Neural progenitor cell (in vitro differentiated cells): ENCODE measurements around the gene PRPF38A. TPM values are rescaled to one million over a fixed set of nuclear protein-coding genes. Genes with fewer than 3 reads are reported as not detected.

Experiments
- DNase-seq: peaks from one replicate; pipeline ENCODE4 v3.0.0-alpha.2; 2016; ENCODE audit warnings: low spot score
- H2AFZ ChIP-seq: fragments of 200-600 bp; sonication (generic); replicated peaks from 2 replicates; pipeline ENCODE4 v1.6.1; 2016; ENCODE audit warnings: antibody characterized with exemption
- H3F3A ChIP-seq: fragments of 200-600 bp; sonication (generic); 2 replicates; pipeline ENCODE4 v1.6.1; 2016; ENCODE audit warnings: antibody characterized with exemption, low read depth
- H3K27ac ChIP-seq: fragments of 200-600 bp; sonication (generic); 2 replicates; pipeline ENCODE4 v1.5.1; 2016; ENCODE audit warnings: mild to moderate bottlenecking
- H3K27me3 ChIP-seq: fragments of 200-600 bp; sonication (generic); 2 replicates; pipeline ENCODE4 v1.6.1; 2016; ENCODE audit warnings: mild to moderate bottlenecking, moderate library complexity
- H3K36me3 ChIP-seq: fragments of 200-600 bp; sonication (generic); 2 replicates; pipeline ENCODE4 v1.5.1; 2016
- H3K4me1 ChIP-seq: fragments of 200-600 bp; sonication (generic); 2 replicates; pipeline ENCODE4 v1.6.1; 2016; ENCODE audit warnings: mixed run types
- H3K4me2 ChIP-seq: fragments of 200-600 bp; sonication (generic); 2 replicates; pipeline ENCODE4 v1.6.1; 2016
- H3K4me3 ChIP-seq: fragments of 200-600 bp; sonication (generic); 2 replicates; pipeline ENCODE4 v1.5.1; 2016
- H3K79me2 ChIP-seq: fragments of 200-600 bp; sonication (generic); 2 replicates; pipeline ENCODE4 v1.6.1; 2016; ENCODE audit warnings: low read depth
- H3K9ac ChIP-seq: fragments of 200-600 bp; sonication (generic); 2 replicates; pipeline ENCODE4 v1.6.1; 2016
- H3K9me3 ChIP-seq: fragments of 200-600 bp; sonication (generic); 2 replicates; pipeline ENCODE4 v1.5.1; 2016; ENCODE audit warnings: low read depth
- H4K20me1 ChIP-seq: fragments of 200-600 bp; sonication (generic); 2 replicates; pipeline ENCODE4 v1.6.1; 2016; ENCODE audit warnings: low read depth
- H3K27ac Mint-ChIP-seq: 3 replicates; pipeline ENCODE4 v1.8.0; 2021; ENCODE audit warnings: mixed read lengths
- H3K27me3 Mint-ChIP-seq: 2 replicates; pipeline ENCODE4 v1.8.0; 2022; ENCODE audit warnings: low read depth, mild to moderate bottlenecking, inconsistent platforms, moderate library complexity, mixed read lengths; ENCODE audit not compliant: insufficient read depth
- H3K36me3 Mint-ChIP-seq: 3 replicates; pipeline ENCODE4 v1.8.0; 2021; ENCODE audit warnings: mixed read lengths
- H3K4me1 Mint-ChIP-seq: 3 replicates; pipeline ENCODE4 v1.8.0; 2021; ENCODE audit warnings: mixed read lengths
- H3K4me3 Mint-ChIP-seq: 3 replicates; pipeline ENCODE4 v1.8.0; 2021; ENCODE audit warnings: mild to moderate bottlenecking, moderate library complexity, mixed read lengths
- H3K9me3 Mint-ChIP-seq: 3 replicates; pipeline ENCODE4 v1.8.0; 2020; ENCODE audit warnings: mixed read lengths
- EZH2 ChIP-seq: fragments of 200-600 bp; sonication (generic); IDR thresholded peaks from 2 replicates; pipeline ENCODE4 v1.6.1; 2017; ENCODE audit warnings: antibody characterized with exemption, mild to moderate bottlenecking, moderate library complexity
- EZH2phosphoT487 ChIP-seq: fragments of 200-600 bp; sonication (generic); IDR thresholded peaks from 2 replicates; pipeline ENCODE4 v1.6.1; 2017; ENCODE audit warnings: antibody characterized with exemption
- total RNA-seq: library from RNA; depleted of rRNA; stranded (reverse); fragments of >200 nt; gene quantifications from 2 replicates; pipeline ENCODE4 v1.2.3, GENCODE V29; 2015; ENCODE audit warnings: low replicate concordance
- TF ChIP-seq, protein P1 (sequence below): fragments of 200-600 bp; sonication (generic); IDR thresholded peaks from 2 replicates; pipeline ENCODE4 v1.5.1; 2017; ENCODE audit warnings: antibody characterized with exemption, mild to moderate bottlenecking

Gene PRPF38A
- total RNA-seq, 1 donor from 2014 or later: 45.9 TPM

- Histone ChIP-seq H3K79me2 (no peaks in the 10 kb centered on the region), H3K27me3 (no peaks in the 10 kb centered on the region), H3K27ac (no peak overlapping the region), H3K9ac (no peak overlapping the region), H2AFZ (no peak overlapping the region), H3K4me2 (no peak overlapping the region), H3K4me3 (no peak overlapping the region), H3K4me1 (no peaks in the 10 kb centered on the region), H3K9me3 (no peaks in the 10 kb centered on the region), H3F3A (no peaks in the 10 kb centered on the region), H4K20me1 (peaks cover 4% of the 10 kb centered on the region), H3K36me3 (peaks cover 4% of the 10 kb centered on the region)
- TF ChIP-seq EZH2 (no peak), EZH2phosphoT487 (no peak)
- TF ChIP-seq, protein P1, sequence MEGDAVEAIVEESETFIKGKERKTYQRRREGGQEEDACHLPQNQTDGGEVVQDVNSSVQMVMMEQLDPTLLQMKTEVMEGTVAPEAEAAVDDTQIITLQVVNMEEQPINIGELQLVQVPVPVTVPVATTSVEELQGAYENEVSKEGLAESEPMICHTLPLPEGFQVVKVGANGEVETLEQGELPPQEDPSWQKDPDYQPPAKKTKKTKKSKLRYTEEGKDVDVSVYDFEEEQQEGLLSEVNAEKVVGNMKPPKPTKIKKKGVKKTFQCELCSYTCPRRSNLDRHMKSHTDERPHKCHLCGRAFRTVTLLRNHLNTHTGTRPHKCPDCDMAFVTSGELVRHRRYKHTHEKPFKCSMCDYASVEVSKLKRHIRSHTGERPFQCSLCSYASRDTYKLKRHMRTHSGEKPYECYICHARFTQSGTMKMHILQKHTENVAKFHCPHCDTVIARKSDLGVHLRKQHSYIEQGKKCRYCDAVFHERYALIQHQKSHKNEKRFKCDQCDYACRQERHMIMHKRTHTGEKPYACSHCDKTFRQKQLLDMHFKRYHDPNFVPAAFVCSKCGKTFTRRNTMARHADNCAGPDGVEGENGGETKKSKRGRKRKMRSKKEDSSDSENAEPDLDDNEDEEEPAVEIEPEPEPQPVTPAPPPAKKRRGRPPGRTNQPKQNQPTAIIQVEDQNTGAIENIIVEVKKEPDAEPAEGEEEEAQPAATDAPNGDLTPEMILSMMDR: no peak
- Mint-ChIP-seq H3K9me3 (no peaks in the 10 kb centered on the region), H3K27me3 (peaks cover 2% of the 10 kb centered on the region), H3K4me1 (no peaks in the 10 kb centered on the region), H3K36me3 (peaks cover 24% of the 10 kb centered on the region), H3K4me3 (no peak overlapping the region), H3K27ac (no peak overlapping the region)
- DNase-seq: no peak
Measured at GRCh38 chr1:52461821-52462220, 57.4 kb downstream of the PRPF38A start.

DNA sequence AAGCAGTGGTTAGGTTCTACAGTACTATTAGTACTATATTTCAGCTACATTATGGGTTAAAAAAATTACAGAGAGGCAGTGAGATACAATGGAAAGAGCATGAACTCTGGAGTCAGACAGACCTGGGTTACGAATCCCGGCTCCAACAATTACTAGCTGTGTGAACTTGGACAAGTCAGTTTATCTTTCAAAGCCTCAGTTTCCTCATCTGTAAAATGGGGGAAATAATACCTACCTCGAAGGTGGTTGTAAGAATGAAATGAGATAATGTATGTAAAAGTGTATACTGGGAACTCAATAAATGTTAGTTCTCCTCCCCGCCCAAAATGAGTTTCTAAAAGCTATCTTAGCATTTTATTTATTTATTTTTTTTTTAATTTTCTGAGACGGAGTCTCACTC is 59.5 kb downstream of the PRPF38A start:
- Histone ChIP-seq H2AFZ (no peak overlapping the region), H3F3A (no peaks in the 10 kb centered on the region), H3K4me2 (no peak overlapping the region), H3K27ac (no peak overlapping the region), H3K9me3 (no peaks in the 10 kb centered on the region), H4K20me1 (peaks cover 4% of the 10 kb centered on the region), H3K4me1 (no peaks in the 10 kb centered on the region), H3K9ac (no peak overlapping the region), H3K4me3 (no peak overlapping the region), H3K36me3 (peaks cover 4% of the 10 kb centered on the region), H3K79me2 (no peaks in the 10 kb centered on the region), H3K27me3 (no peaks in the 10 kb centered on the region)
- peaks cover 18% of the 10 kb centered on the region for H3K36me3 Mint-ChIP-seq
- no peaks in the 10 kb centered on the region for H3K4me1 Mint-ChIP-seq
- H3K27ac Mint-ChIP-seq: no peak overlapping the region
- no peak for DNase-seq
- TF ChIP-seq, protein P1: no peak
- no peak for TF ChIP-seq EZH2phosphoT487
- TF ChIP-seq EZH2: no peak
- no peak overlapping the region for H3K4me3 Mint-ChIP-seq
- no peaks in the 10 kb centered on the region for H3K9me3 Mint-ChIP-seq
- peaks cover 2% of the 10 kb centered on the region for H3K27me3 Mint-ChIP-seq

DNA sequence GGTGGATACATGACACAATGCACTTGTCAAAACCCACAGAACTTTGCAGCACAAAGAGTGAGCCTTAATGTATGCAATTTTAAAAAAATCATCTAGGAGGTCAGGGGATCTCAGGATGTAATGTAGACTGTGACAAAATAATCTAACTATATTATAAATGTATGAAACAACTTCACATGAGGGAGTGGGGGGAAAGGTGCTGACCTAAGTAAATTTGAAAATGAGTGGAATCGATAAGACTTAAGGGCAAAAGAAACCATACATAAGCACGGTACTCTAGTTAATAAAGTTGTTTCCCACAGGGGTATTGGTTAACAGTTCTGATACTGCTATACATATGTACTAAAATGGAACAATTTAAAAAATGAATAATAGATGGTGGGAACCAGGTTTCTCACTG is 64.7 kb downstream of the PRPF38A start:
- no peak overlapping the region for H3K4me3 Mint-ChIP-seq
- Histone ChIP-seq H3K4me2 (no peak overlapping the region), H3K9me3 (no peaks in the 10 kb centered on the region), H3K79me2 (no peaks in the 10 kb centered on the region), H3K36me3 (no peaks in the 10 kb centered on the region), H3K4me1 (no peaks in the 10 kb centered on the region), H3F3A (no peaks in the 10 kb centered on the region), H3K9ac (no peak overlapping the region), H3K27me3 (no peaks in the 10 kb centered on the region), H3K4me3 (no peak overlapping the region), H4K20me1 (peaks cover 4% of the 10 kb centered on the region), H3K27ac (no peak overlapping the region), H2AFZ (no peak overlapping the region)
- no peak for DNase-seq
- no peak overlapping the region for H3K27ac Mint-ChIP-seq
- no peaks in the 10 kb centered on the region for H3K4me1 Mint-ChIP-seq
- no peaks in the 10 kb centered on the region for H3K9me3 Mint-ChIP-seq
- peaks cover 2% of the 10 kb centered on the region for H3K27me3 Mint-ChIP-seq
- TF ChIP-seq, protein P1: no peak
- TF ChIP-seq EZH2 (no peak), EZH2phosphoT487 (no peak)
- peaks cover 28% of the 10 kb centered on the region for H3K36me3 Mint-ChIP-seq

Other genes with a start within 250 kb of the PRPF38A start
- gene CC2D1B, start 38.4 kb upstream of the PRPF38A start, total RNA-seq: 9.4 and 15.9 TPM in 2 replicates
- gene ORC1, start 179 bp upstream of the PRPF38A start, total RNA-seq: 42.4 and 47.4 TPM in 2 replicates
- gene TUT4, start 148.5 kb downstream of the PRPF38A start, total RNA-seq: 87.2 and 139 TPM in 2 replicates
- 21.9 and 31.6 TPM in 2 replicates for gene GPX7, start 197.8 kb downstream of the PRPF38A start, total RNA-seq
- gene SHISAL2A, start 228.6 kb downstream of the PRPF38A start, total RNA-seq: 0.11 and 0.87 TPM in 2 replicates